Astrocyte (in vitro differentiated cells and primary cell): ENCODE data around the gene DAZAP1. TPM values are rescaled to one million over a fixed set of nuclear protein-coding genes. Genes with fewer than 3 reads are reported as not detected.
A peak's percentile ranks its signal among the peaks of the same experiment; 100 is the strongest.

Source experiments
- DNase-seq: peaks from one replicate; pipeline ENCODE4 v3.0.0-alpha.2; 2010; ENCODE audit warnings: low read depth
- FAIRE-seq: peaks from 2 replicates; lab custom pipeline; 2011; peaks lifted over from hg19 to GRCh38; lab: Jason Lieb, UNC
- H2AFZ ChIP-seq: 2 replicates; pipeline ENCODE4 v1.6.0; 2012; ENCODE audit warnings: low read depth, low read length, inconsistent platforms
- H3K27ac ChIP-seq: 2 replicates; pipeline ENCODE4 v1.5.1; 2011; ENCODE audit warnings: low read depth, low read length, inconsistent platforms
- H3K27me3 ChIP-seq: 2 replicates; pipeline ENCODE4 v1.6.0; 2011; ENCODE audit warnings: low read length, inconsistent platforms; ENCODE audit not compliant: insufficient read depth
- H3K36me3 ChIP-seq: 2 replicates; pipeline ENCODE4 v1.5.1; 2011; ENCODE audit warnings: low read length, inconsistent platforms; ENCODE audit not compliant: insufficient read depth
- H3K4me1 ChIP-seq: 2 replicates; pipeline ENCODE4 v1.5.1; 2011; ENCODE audit warnings: low read length, inconsistent platforms; ENCODE audit not compliant: insufficient read depth
- H3K4me2 ChIP-seq: 2 replicates; pipeline ENCODE4 v1.6.0; 2012; ENCODE audit warnings: low read length, inconsistent platforms
- H3K4me3 ChIP-seq: 2 replicates; pipeline ENCODE4 v1.5.1; 2011; ENCODE audit warnings: low read depth, mild to moderate bottlenecking, low read length, inconsistent platforms; ENCODE audit not compliant: insufficient read depth
- H3K79me2 ChIP-seq: 2 replicates; pipeline ENCODE4 v1.6.0; 2012; ENCODE audit warnings: mild to moderate bottlenecking, low read length, inconsistent platforms; ENCODE audit not compliant: insufficient read depth
- H3K9ac ChIP-seq: 2 replicates; pipeline ENCODE4 v1.6.0; 2012; ENCODE audit warnings: mild to moderate bottlenecking, low read length, inconsistent platforms
- H3K9me3 ChIP-seq: 2 replicates; pipeline ENCODE4 v1.5.1; 2012; ENCODE audit warnings: low read depth, mild to moderate bottlenecking, low read length, inconsistent platforms; ENCODE audit not compliant: insufficient read depth
- H4K20me1 ChIP-seq: 2 replicates; pipeline ENCODE4 v1.6.0; 2012; ENCODE audit warnings: low read length, inconsistent platforms; ENCODE audit not compliant: insufficient read depth
- H3K27ac Mint-ChIP-seq: one replicate; pipeline ENCODE4 v1.8.0; 2021; ENCODE audit warnings: mild to moderate bottlenecking, mixed read lengths; ENCODE audit not compliant: unreplicated experiment
- H3K27me3 Mint-ChIP-seq: one replicate; pipeline ENCODE4 v1.8.0; 2021; ENCODE audit warnings: low read depth, mixed read lengths; ENCODE audit not compliant: unreplicated experiment
- H3K36me3 Mint-ChIP-seq: one replicate; pipeline ENCODE4 v1.8.0; 2021; ENCODE audit warnings: low read depth, mixed read lengths; ENCODE audit not compliant: unreplicated experiment
- H3K4me1 Mint-ChIP-seq: one replicate; pipeline ENCODE4 v1.8.0; 2021; ENCODE audit warnings: low read depth, mixed read lengths; ENCODE audit not compliant: unreplicated experiment
- H3K4me3 Mint-ChIP-seq: one replicate; pipeline ENCODE4 v1.8.0; 2021; ENCODE audit warnings: mild to moderate bottlenecking, moderate library complexity, mixed read lengths; ENCODE audit not compliant: unreplicated experiment
- H3K9me3 Mint-ChIP-seq: one replicate; pipeline ENCODE4 v1.8.0; 2021; ENCODE audit warnings: mild to moderate bottlenecking, mixed read lengths; ENCODE audit not compliant: unreplicated experiment
- EZH2 ChIP-seq: IDR thresholded peaks from 2 replicates; pipeline ENCODE4 v1.6.1; 2012; ENCODE audit warnings: mild to moderate bottlenecking, low read length, inconsistent platforms; ENCODE audit not compliant: insufficient read depth
- total RNA-seq: library from RNA; stranded (reverse); gene quantifications from 2 replicates; pipeline ENCODE4 v1.2.1, GENCODE V29; 2021
- TF ChIP-seq, protein P1 (sequence below): IDR thresholded peaks from 2 replicates; pipeline ENCODE4 v1.5.1; 2011; ENCODE audit warnings: low read depth, mild to moderate bottlenecking, inconsistent platforms, low read length, moderate library complexity; ENCODE audit not compliant: insufficient read depth

DAZAP1 gene
- total RNA-seq, 1 donor from 2014 or later: 108 TPM

DNA sequence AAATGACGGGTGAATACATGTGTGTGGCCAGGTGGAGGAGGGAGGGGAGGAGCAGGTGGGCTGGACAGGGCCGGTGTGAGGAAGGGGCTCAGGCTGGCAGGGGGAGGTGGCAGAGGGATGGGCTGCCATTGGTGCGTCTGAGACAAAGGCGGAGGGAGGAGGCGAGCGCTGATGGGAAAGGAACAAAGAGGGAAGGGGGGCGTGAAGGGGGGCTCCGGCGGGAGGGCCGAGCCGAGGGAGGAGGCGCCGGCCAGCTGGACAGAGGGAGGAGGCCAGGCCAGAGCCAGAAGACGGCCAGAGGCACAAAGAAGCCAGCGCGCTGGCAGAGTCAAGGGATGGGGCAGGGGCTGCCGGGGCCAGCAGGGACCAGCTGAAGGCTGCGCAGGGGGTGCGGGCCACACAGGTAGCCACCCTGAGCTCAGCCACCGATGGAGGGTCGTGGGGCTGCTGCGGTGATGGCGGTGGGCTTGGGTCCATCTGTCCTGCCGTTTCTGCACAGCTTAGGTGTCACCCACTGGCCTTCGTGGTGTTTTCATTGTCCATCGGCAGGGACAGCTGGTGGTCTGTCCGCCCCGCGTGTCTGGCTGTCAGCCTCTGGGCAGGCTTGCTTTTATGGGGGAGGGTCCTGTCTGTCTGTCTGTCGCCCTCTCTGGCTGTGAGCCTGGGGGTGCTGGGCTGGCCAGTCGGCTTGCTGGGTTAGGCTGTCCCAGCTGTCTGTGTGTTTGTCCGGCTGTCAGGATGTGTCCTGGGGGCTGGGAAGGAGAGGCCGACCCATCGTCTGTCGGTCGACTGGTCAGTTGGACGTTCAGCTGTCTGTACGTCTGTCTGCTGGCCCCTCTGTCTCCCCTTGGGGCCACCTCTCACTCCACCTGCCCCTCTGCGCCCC lies 44.8 kb downstream of the DAZAP1 start:
- Histone ChIP-seq H3K27ac (no peak overlapping the region), H3K9ac (no peak overlapping the region), H3K27me3 (peaks cover 41% of the 10 kb centered on the region), H3K79me2 (no peaks in the 10 kb centered on the region), H3K36me3 (no peaks in the 10 kb centered on the region), H4K20me1 (peaks cover 40% of the 10 kb centered on the region), H3K4me1 (no peaks in the 10 kb centered on the region), H3K4me2 (no peak overlapping the region), H2AFZ (no peak overlapping the region), H3K9me3 (no peaks in the 10 kb centered on the region), H3K4me3 (no peak overlapping the region)
- Mint-ChIP-seq H3K4me1 (no peaks in the 10 kb centered on the region), H3K27ac (no peak overlapping the region), H3K4me3 (no peak overlapping the region), H3K36me3 (peaks cover 8% of the 10 kb centered on the region), H3K9me3 (no peaks in the 10 kb centered on the region), H3K27me3 (peaks cover 37% of the 10 kb centered on the region)
- DNase-seq: no peak
- FAIRE-seq: no peak
- TF ChIP-seq EZH2: peak; percentile 67
- TF ChIP-seq, protein P1, sequence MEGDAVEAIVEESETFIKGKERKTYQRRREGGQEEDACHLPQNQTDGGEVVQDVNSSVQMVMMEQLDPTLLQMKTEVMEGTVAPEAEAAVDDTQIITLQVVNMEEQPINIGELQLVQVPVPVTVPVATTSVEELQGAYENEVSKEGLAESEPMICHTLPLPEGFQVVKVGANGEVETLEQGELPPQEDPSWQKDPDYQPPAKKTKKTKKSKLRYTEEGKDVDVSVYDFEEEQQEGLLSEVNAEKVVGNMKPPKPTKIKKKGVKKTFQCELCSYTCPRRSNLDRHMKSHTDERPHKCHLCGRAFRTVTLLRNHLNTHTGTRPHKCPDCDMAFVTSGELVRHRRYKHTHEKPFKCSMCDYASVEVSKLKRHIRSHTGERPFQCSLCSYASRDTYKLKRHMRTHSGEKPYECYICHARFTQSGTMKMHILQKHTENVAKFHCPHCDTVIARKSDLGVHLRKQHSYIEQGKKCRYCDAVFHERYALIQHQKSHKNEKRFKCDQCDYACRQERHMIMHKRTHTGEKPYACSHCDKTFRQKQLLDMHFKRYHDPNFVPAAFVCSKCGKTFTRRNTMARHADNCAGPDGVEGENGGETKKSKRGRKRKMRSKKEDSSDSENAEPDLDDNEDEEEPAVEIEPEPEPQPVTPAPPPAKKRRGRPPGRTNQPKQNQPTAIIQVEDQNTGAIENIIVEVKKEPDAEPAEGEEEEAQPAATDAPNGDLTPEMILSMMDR: no peak

DNA sequence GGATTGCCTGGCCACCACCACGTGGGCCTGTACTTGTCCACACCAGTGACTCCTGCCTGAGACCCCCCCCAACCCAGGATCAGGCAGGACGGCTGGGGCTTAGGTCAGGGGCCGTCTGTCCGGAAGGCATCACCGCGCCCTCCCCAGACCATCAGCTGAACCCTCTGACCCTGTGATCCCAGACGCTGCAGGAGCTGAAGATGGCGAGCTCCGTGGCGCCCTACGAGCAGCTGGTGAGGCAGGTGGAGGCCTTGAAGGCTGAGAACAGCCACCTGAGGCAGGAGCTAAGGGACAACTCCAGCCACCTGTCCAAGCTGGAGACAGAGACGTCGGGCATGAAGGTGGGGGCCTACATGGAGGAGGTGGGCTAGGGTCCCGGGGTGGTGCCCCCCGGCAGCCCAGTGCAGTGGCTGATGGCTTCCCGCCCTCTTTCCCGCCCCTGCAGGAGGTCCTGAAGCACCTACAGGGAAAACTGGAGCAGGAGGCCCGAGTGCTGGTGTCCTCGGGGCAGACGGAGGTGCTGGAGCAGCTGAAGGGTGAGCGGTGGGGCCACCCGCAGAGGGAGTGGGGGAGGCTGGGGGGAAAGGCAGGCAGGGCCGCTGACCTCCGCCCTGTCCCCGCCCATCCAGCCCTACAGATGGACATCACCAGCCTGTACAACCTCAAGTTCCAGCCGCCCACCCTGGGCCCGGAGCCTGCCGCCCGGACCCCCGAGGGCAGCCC lies 45.6 kb downstream of the DAZAP1 start:
- Histone ChIP-seq H3K9me3 (no peaks in the 10 kb centered on the region), H2AFZ (no peak overlapping the region), H3K27me3 (peaks cover 39% of the 10 kb centered on the region), H4K20me1 (peaks cover 32% of the 10 kb centered on the region), H3K9ac (no peak overlapping the region), H3K4me2 (no peak overlapping the region), H3K4me1 (no peaks in the 10 kb centered on the region), H3K4me3 (no peak overlapping the region), H3K27ac (no peak overlapping the region), H3K36me3 (no peaks in the 10 kb centered on the region), H3K79me2 (no peaks in the 10 kb centered on the region)
- H3K36me3 Mint-ChIP-seq: peaks cover 7% of the 10 kb centered on the region
- FAIRE-seq (no peak), DNase-seq (no peak)
- TF ChIP-seq, protein P1: no peak
- no peak for TF ChIP-seq EZH2
- H3K9me3 Mint-ChIP-seq: no peaks in the 10 kb centered on the region
- no peak overlapping the region for H3K4me3 Mint-ChIP-seq
- no peak overlapping the region for H3K27ac Mint-ChIP-seq
- H3K27me3 Mint-ChIP-seq: peaks cover 31% of the 10 kb centered on the region
- H3K4me1 Mint-ChIP-seq: no peaks in the 10 kb centered on the region
